Calu3 (cell line): ENCODE data around the gene LRRK1. TPM values are rescaled to one million over a fixed set of nuclear protein-coding genes. Genes with fewer than 3 reads are reported as not detected.

Experiments
- BruUV-seq: library from RNA; stranded (reverse); fragments of 400-500 nt; replicated peaks from 2 replicates; lab custom pipeline; 2021; lab: Mats Ljungman, UMichigan
- CTCF ChIA-PET: fragments of 300-600 bp; sonication (Branson Sonifier 250); formaldehyde crosslinking; loops from one replicate; lab custom pipeline; 2022; ENCODE audit warnings: antibody characterized with exemption; lab: Charles Lee
- DNase-seq: peaks from one replicate; pipeline ENCODE4 v3.0.0; 2022
- H3K27ac Mint-ChIP-seq: one replicate; pipeline ENCODE4 v1.8.0; 2022; ENCODE audit warnings: mixed read lengths; ENCODE audit not compliant: unreplicated experiment
- H3K27me3 Mint-ChIP-seq: one replicate; pipeline ENCODE4 v1.8.0; 2022; ENCODE audit warnings: mixed read lengths; ENCODE audit not compliant: unreplicated experiment
- H3K36me3 Mint-ChIP-seq: one replicate; pipeline ENCODE4 v1.8.0; 2022; ENCODE audit warnings: mild to moderate bottlenecking, moderate library complexity, mixed read lengths; ENCODE audit not compliant: insufficient read depth, unreplicated experiment
- H3K4me1 Mint-ChIP-seq: one replicate; pipeline ENCODE4 v1.8.0; 2022; ENCODE audit warnings: mild to moderate bottlenecking, low read depth, mixed read lengths; ENCODE audit not compliant: unreplicated experiment
- H3K4me3 Mint-ChIP-seq: one replicate; pipeline ENCODE4 v1.8.0; 2022; ENCODE audit warnings: mild to moderate bottlenecking, low read depth, moderate library complexity, mixed read lengths; ENCODE audit not compliant: unreplicated experiment
- H3K9me3 Mint-ChIP-seq: one replicate; pipeline ENCODE4 v1.8.0; 2022; ENCODE audit warnings: low read depth, mixed read lengths; ENCODE audit not compliant: unreplicated experiment
- CTCF ChIP-seq: fragments of 200-600 bp; IDR thresholded peaks from one replicate; pipeline ENCODE4 v1.8.0; 2022; ENCODE audit warnings: antibody characterized with exemption; ENCODE audit not compliant: unreplicated experiment
- intact Hi-C: fragments of 100-400 bp; cut with micrococcal nuclease; formaldehyde crosslinking; loops from one replicate; pipeline ENCODE4 v1.10.0; 2022; ENCODE audit not compliant: unreplicated experiment
- total RNA-seq: library from RNA; stranded (reverse); gene quantifications from 2 replicates; pipeline ENCODE4 v1.2.3, GENCODE V29; 2022

LRRK1 gene
- total RNA-seq, 1 experiment from 2014 or later = 21.3 TPM

GRCh38 chr15:101058735-101059134 is 139.6 kb downstream of the LRRK1 start:
- no TSS peak for BruUV-seq
- no peak for TF ChIP-seq CTCF
- no peak overlapping the region for H3K27ac Mint-ChIP-seq
- intact Hi-C loops = no loop called here
- no peaks in the 10 kb centered on the region for H3K4me1 Mint-ChIP-seq
- peaks cover 11% of the 10 kb centered on the region for H3K36me3 Mint-ChIP-seq
- H3K9me3 Mint-ChIP-seq = peaks cover 2% of the 10 kb centered on the region
- no peak for DNase-seq
- no peaks in the 10 kb centered on the region for H3K27me3 Mint-ChIP-seq
- CTCF ChIA-PET = no interaction called here
- H3K4me3 Mint-ChIP-seq = no peak overlapping the region

- no peak overlapping the region for H3K27ac Mint-ChIP-seq
- TF ChIP-seq CTCF = no peak
- peaks cover 2% of the 10 kb centered on the region for H3K9me3 Mint-ChIP-seq
- DNase-seq = no peak
- H3K4me1 Mint-ChIP-seq = no peaks in the 10 kb centered on the region
- CTCF ChIA-PET = no interaction called here
- no TSS peak for BruUV-seq
- H3K36me3 Mint-ChIP-seq = peaks cover 17% of the 10 kb centered on the region
- H3K27me3 Mint-ChIP-seq = no peaks in the 10 kb centered on the region
- intact Hi-C loops = no loop called here
- no peak overlapping the region for H3K4me3 Mint-ChIP-seq
These were observed 140.5 kb downstream of the LRRK1 start for GRCh38 chr15:101059381-101060341.

- peaks cover 2% of the 10 kb centered on the region for H3K9me3 Mint-ChIP-seq
- no peak for DNase-seq
- CTCF ChIA-PET = interaction anchor here (0.6 kb wide), 1 partner anchor 13 kb away, joined by 4 read pairs; no protein-coding TSS in a partner anchor
- H3K4me1 Mint-ChIP-seq = no peaks in the 10 kb centered on the region
- BruUV-seq = no TSS peak
- no peak overlapping the region for H3K4me3 Mint-ChIP-seq
- peaks cover 17% of the 10 kb centered on the region for H3K36me3 Mint-ChIP-seq
- H3K27ac Mint-ChIP-seq = no peak overlapping the region
- no peaks in the 10 kb centered on the region for H3K27me3 Mint-ChIP-seq
- TF ChIP-seq CTCF = no peak
- intact Hi-C loops = no loop called here
These were observed 141.7 kb downstream of the LRRK1 start for GRCh38 chr15:101060576-101061551.

- H3K9me3 Mint-ChIP-seq = peaks cover 2% of the 10 kb centered on the region
- intact Hi-C loops = no loop called here
- no peak for TF ChIP-seq CTCF
- H3K27ac Mint-ChIP-seq = no peak overlapping the region
- BruUV-seq = no TSS peak
- CTCF ChIA-PET = no interaction called here
- no peaks in the 10 kb centered on the region for H3K4me1 Mint-ChIP-seq
- peaks cover 17% of the 10 kb centered on the region for H3K36me3 Mint-ChIP-seq
- no peaks in the 10 kb centered on the region for H3K27me3 Mint-ChIP-seq
- no peak overlapping the region for H3K4me3 Mint-ChIP-seq
- DNase-seq = no peak
These were observed 142.9 kb downstream of the LRRK1 start for GRCh38 chr15:101062063-101062462.
